Stimulated activated CD4-positive, alpha-beta T cell treated with anti-CD3 and anti-CD28 coated beads, TNF-alpha, amount 100 ng/mL, for 4 hours (primary cell): ENCODE data around the gene HACD2.

Experiments
- DNase-seq, 3 experiments: peaks; one replicate each; pipeline ENCODE4 v3.0.0-alpha.2; 2020; ENCODE audit warnings: low read depth in 3 of 3

The HACD2 gene

DNA sequence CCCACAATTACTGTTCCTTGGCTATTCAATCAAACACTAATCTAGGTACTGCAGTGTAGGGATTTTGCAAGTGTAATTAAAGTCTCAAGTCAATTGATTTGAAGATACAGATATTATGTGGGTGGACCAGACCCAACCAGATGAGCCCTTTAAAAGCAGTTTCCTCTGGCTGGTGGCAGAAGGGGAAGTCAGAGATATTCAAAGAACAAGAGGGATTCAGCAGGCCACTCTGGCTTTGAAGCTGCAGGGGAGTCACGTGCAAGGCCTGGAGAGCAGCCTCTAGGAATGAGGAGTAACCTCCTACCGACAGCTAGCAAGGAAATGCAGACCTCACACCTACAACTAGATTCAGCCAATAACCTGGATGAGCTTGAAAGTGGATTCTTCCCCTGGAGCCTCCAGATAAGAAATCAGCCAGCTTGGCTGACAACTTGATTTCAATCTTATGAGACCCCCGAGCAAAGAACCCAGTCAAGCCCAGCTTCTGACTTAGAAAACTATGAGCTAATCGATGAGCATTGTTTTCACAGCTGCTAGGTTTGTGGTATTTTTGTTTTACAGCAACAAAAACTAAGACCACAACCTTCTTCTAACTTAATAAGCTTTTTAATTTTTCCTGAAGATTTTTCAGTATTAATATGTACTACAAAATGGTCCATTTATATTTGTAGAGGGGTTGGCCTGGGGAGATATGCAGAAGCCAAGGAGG, 13.4 kb downstream of the HACD2 start:
- DNase-seq, result no peak

DNA sequence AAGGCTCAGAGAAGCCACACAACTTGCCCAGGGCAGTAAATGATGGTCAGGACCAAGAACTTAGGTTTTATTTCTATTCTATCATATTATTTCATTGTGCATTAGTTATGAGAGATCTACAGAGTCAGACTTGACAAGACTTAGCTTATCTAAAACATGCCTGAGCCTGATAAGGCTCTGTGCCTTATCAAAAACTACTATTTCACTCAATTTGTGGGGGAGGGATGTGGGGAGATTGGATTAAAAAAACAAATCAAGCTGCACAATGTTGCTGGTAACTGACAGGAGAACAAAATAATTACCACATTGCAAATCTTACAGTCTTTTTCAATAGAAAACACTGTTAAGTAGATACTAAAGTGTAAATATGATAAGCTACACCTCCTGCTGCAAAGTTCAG, 16.0 kb downstream of the HACD2 start:
- DNase-seq, result no peak

DNA sequence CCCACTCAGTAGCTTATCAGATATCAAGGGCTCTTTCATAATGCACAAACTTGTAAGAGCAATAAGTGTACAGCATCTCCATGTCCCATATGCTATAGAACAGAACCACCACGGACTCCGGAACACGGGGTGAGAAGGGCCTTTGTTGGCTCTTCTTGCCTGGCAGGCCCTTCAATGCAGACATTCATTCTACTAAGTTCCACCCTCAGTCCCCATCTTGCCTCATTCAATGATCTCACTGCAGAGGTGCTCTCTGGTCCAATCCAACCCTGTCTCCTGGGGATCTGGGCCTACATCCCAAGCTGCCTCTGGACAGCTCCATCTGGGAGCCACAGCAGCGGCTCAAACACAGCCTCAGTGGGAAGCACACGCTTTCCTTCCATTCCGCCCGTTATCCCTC, 16.8 kb downstream of the HACD2 start:
- no peak for DNase-seq

DNA sequence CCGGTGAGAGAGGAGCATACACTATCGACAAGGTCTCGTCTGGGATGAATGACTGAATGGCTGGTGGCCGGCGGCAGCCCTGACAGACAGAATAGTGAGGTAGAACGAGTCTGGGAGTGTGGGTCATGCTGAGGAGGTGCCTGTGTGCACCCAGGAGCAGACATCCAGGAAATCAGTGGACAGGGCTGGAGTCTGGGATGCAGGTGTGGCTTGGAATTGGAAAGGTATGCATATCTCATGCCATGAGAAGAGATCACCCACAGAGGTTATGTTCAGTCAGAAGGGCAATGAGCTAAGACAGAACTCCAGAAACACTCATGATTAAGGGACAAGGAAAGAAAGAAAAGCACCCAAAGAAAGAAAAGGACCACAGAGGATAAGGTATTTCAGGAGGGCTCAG, 20.8 kb downstream of the HACD2 start:
- DNase-seq, result no peak

DNA sequence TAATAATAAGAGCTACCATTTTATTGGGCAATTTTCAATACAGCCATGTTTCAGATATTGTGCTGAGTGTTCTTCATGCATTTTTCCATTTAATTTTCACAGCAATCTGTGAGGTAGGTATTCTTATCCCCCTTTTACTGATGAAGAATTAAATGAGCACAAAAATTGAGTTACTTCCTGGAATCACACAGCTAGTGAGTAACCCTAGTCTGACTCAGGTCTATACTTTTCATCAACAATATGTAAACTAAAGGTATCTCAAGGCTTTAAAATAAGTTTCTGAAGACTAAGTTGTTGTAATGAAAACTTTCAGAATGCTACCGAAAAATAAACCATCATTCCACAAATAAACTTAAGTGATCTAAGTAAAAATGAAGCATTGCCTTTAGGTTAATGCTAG, 22.3 kb downstream of the HACD2 start:
- no peak for DNase-seq

DNA sequence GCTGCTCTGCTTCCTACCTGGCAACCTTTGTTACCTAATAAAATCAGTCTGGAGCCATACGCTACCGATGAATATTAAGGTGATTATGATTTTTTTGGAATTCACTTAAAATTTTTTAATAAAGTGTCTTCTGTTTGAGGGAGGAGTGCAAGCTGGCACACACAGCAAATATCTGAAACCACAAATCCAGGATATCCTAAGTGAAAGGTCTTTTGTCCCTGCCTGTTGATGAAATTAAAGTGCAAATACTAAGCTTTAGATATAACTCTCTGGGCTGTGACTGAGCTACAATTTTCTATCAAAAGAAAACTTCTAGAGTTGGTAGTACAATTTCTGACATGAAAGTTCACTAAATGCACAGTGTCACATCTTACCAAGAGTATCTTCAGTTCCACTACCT, 23.7 kb downstream of the HACD2 start:
- no peak for DNase-seq

DNA sequence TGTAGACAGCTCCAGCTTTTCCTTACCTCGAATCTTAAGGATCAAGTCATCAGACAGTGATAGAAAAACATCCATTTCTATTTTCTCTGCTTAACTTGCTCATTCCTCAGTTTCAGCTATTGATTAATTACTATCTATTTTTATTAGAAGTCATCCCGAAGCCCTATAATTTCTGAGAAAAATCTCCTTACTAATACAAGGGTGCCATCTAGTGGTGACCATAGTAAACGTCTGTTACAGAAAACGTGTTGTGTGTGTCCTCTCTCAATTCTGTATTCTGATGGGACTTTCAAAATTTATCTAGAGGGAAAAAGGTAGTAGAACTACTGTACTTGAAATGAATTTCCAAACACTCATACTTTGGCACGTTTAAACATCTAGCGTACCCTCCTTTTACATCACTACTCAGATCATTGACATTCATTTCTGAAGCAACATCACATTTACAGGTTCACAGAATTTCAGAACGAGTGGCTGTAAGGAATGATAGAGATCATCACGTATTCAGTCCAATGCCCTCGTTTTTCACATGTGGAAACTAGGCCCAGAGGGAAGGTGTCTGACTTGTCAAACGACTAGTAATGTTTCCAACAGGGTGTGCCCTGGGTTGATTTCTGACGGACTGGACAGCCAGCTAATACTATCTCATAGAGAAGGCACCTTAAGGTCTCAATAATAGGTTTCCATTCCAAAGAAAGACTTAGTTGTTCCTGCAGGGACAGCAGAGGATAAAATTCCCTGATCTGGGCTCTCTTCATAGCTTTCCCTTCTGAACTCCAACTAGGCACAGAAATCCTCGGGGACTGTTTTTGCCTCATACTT, 25.6 kb downstream of the HACD2 start:
- no peak for DNase-seq

DNA sequence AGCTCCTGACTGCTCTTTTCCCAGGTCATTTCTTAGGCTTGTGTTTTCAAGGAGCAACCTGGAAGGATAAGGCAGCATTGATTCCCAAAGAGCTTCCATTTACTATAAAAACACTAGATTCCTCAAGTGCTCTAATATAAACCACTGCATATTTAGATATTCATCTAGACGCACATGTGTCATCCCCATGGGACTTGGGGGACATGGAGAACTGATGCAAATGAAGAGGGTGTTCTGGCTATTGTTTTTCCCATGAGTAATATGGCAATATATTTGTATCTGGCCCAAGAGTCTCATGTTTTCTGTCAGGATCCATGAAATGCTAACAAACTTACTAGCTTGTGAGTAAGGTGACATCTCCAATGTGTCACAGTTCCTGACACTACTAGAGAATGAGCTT, 31.3 kb downstream of the HACD2 start:
- no peak for DNase-seq

DNA sequence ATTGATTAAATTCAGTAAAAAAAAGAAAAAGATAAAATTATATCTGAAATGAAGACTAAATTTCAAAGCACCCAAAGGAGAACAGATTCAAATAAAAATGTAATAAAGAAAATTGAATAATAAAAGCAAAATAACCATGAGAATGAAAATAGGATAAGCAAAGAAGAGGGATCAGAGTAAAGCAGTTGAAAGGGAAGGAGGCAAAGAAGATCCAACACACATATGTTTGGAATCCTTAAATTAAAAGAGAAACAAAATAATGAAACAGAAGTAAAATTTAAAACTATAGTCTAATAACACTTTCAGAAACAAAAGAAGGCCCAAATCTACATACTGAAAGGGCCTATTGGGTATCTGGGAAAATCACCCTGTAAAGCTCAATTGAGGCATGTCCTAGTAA, 32.1 kb downstream of the HACD2 start:
- DNase-seq, result no peak

DNA sequence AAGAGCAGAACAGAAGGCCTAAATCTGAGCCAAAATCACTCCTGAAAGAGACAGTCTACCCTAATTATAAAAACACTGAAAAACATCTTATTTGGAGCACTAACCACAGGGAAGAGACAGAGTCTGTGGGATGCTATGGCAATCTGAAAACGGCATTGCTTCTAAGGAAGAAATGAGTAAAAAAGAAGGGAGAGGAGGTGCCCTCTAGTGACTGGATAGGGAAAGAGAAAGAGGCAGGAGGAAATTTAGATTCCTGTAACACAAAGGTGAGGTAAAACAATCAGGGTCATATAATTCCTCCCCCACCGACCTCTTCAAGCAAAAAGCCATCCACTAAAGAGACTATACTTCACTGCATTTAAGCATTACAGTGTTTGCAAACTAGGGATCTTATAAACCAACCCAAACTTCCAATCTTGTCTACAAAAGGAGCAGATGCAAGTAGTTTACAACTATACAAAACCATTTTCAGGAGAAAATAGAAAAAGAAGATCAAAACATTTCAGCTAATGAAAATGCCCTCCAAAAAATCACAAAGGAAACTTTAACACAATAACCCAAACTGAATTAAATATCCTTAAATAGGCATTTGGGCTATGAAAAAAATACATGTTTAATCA, 32.6 kb downstream of the HACD2 start:
- no peak for DNase-seq

DNA sequence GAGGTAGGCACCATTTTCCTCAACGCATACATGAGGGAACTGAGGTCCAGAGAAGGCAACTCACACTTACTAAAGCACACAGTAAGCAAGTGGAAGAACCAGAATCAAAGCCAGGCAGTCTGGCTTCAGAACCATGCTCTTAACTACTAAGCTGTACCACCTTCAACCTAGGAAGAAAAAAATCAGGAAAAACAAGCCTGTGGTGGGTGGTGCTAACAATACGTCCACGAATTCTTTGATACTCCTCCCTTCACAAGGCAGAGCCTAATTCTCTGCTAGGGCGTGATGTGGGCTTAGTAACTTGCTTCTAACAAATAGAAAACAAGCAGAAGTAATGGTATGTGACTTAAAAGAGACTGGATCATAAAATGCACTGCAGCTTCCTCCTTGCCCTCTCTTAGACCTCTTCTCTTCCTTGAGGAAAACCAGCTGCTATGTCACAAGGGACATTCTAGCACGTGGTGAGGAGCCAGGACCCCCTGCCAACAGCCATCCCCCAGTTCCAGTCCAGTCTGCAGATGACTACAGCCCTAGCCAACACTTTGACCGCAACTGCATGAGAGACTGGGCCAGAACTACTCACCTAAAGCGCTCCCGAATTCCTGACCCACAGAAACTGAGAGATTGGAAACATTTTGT, 36.9 kb downstream of the HACD2 start:
- DNase-seq, result no peak

DNA sequence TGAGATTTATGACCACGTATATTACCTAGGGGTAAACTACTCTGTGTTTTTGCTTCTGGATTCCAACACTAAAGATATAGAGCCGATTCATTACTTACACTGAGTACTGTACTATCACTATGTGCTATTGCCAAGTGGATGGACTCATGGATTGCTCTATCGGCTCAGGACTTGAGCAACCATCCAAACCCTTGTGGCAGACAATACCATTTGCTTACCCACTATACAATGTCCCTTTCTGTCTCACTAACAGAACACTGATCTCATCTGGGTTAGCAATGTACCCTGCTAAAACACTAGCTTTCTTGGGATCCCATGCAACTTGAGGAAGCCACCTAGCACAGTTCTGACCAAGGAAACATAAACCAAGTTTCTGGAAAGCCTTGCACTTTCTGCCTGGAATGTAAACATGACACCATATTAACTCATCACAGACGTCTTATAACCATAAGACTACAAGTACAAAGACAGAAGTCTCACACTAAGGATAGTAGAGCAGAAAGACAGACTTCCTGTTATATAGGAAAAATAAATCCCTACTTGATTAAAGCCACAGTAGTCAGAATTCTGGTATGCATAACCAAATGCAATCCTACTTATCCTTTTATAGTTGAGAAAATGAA, 38.6 kb downstream of the HACD2 start:
- DNase-seq, result no peak

DNA sequence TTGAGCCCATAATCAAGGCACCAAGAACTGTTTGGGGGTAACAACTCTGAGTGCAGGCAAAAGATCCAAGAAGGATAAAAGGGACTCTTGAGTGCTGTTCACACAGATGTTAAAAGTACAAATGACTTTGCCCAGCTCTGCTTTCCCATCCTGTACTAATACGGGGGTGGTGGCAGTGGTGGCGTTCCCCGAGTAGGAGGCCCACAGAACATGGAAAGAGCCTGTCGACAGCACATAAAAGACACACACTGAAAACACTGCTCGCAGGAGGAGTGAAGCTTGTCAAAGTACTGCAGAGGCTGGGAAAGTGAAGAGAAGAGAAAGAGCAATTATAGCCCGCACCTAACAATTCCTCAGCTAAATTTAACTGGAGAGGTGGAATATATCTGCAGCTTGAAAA, 40.9 kb downstream of the HACD2 start:
- no peak for DNase-seq

DNA sequence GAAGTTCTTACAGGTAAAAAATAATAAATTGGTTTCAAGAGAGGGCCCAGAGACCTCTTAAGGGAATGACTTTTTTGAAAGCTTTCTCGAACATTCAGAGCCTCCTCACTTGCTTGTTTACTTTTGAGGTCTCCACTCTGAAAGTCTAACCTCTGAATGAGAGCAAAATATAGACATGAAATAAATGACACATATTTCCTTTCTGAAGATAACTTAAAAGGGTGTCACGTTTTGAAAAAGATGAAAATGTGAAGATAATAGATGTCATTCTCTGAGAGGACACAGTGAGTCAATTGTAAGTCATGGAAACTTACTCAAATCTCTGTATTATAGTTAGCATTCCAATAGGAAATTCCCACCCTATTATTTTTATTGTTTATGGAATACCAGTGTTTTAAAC, 44.6 kb downstream of the HACD2 start:
- DNase-seq, result no peak

DNA sequence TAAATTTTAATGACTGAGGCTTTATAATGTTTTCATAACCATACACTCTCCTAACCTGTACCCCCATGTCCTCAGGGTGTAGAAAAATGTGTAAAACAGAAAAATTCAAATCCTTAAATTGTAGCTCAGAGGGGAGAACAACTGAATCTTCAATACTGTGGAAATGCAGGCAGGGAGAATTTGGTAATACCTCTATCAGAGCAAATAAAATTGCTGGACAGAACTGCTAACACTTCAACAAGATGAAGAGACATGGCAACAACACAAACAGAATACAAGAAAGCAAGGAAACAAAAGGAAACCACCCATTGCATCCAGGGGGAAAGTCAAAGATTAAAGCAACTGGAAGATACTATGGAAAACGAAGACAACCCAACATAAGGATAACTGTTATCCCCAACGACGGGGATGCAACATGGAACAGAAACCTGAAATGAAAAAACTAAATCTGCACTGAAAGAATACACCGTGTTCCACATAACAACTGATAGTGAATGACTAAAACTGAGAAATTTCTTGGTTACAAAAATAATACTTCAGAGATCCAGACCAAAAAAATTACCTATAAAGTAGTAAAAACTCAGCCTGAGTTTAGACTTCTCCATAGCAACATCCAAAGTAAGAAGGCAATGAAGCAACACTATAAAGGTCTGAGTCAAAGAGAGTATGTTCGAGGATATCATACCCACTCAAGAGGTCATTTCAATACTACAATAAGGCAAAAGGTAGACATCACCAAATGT, 48.5 kb downstream of the HACD2 start:
- DNase-seq, result no peak

DNA sequence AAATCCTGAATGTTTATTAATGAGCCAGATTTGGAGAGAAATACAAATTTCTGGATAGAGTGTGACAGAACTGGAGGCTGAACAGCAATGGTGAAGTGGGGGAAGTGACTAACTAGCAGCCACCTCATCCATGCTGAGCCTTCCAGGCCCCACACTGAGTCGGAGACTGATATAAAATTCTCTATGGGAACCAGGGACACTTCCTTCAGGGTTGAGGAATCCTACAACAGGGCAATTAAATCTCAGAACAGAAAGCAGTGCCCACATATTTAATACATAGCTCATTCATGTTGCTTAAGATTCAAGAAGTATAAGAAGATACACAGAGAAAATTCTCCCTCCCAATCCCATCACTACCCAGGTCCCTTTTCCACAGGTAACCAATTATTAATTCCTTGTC, 49.3 kb downstream of the HACD2 start:
- DNase-seq, result no peak

DNA sequence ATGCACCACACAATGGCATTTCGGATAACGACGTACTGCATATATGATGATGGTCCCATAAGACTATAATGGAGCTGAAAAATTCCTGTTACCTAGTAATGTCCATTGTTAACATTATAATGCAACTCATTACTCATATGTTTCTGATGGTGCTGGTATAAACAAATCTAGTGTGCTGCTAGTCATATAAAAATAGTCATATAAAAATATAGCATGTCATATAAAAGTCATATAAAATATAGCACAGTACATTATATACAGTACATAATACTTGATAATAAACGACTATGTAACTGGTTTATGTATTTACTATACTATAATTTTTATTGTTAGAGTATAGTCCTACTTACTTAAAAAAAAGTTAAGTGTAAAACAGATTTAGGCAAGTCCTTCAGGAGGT, 50.6 kb downstream of the HACD2 start:
- no peak for DNase-seq

DNA sequence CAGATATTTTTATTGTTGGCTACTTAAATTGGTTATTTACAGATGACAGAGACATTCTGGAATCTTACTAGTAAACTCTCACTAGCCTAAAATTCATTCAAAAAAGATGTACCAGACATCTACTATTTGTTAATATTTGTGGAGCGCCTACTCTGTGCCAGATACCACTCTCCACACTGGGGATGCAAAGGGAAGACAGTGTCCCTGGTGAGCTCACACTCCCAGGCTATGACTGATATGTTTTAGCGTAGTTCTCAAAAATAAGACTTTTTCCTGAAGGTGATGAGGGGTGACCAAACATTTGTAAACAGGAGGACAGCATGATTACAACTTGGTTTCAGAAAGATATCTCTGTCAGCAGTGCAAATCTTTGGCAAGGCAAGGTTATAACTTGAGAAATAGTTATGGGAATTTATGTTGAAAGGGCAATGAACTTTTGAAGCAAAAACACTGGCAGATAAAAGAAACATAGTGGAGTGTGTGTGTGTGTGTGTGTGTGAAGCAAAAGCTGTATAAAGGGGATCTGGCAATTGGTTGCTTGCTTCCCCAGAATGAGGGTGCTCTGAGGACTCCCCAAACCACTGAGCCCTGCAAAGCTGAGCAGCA, 51.2 kb downstream of the HACD2 start:
- no peak for DNase-seq

DNA sequence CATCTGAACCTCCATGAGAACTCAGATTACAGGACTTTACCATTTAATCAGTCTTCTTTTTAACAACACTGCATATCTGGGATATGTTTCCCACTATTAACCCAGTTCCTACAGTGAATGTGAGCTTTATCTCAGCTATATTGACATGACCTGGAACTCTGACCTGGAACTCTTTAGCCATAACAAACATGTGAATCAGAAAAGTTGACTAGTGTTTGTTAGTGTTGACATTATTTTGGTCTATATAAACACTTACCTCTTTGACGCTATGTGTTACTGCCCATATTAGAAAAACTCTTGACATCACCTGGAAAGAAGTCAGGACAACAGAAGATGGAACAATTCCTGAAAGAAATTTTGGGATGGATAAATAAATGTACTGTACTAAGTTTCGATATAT, 56.7 kb downstream of the HACD2 start:
- no peak for DNase-seq

DNA sequence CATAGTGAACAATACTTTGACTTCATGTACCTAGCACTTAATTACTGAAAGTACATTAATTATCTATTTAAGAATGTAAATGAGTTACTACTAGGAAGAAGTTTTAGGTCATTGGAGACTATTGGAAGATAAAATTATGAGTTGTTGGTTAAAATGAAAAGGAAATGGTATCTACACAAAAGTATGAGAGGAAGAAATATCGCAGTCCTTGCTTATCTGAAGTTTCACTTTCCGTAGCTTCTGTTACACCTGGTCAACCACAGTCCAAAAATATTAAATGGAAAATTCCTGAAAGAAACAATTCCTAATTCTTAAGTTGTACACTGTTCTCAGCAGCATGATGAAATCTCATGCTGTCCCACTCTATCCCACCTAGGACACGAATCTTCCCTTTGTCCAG, 57.8 kb downstream of the HACD2 start:
- DNase-seq, result no peak

DNA sequence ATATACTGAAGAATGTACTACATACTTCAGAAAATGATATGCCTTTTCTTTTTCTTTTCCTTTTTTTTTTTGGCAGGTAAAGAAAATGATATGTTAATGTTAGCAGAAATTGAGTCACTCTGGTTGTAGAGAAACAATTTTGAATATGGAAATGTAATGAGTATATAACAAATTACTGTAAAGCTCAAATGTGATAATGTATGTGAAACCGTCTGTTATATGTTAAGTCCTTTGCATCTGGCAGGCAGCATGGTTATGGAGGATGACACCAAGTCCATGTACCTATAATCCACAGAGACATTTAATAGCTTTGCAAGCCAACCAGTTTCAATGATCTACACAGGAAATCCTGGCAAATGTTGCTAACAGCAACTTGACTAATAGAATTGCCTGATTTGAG, 58.4 kb downstream of the HACD2 start:
- no peak for DNase-seq
